NOMO-1 (cell line): ENCODE data around the gene IFI30.

Experiments used
- DNase-seq, 2 experiments: peaks; one replicate each; lab custom pipeline; 2025; ENCODE audit not compliant: unreplicated experiment in 2 of 2; lab: John Stamatoyannopoulos, UW

The IFI30 gene

DNA sequence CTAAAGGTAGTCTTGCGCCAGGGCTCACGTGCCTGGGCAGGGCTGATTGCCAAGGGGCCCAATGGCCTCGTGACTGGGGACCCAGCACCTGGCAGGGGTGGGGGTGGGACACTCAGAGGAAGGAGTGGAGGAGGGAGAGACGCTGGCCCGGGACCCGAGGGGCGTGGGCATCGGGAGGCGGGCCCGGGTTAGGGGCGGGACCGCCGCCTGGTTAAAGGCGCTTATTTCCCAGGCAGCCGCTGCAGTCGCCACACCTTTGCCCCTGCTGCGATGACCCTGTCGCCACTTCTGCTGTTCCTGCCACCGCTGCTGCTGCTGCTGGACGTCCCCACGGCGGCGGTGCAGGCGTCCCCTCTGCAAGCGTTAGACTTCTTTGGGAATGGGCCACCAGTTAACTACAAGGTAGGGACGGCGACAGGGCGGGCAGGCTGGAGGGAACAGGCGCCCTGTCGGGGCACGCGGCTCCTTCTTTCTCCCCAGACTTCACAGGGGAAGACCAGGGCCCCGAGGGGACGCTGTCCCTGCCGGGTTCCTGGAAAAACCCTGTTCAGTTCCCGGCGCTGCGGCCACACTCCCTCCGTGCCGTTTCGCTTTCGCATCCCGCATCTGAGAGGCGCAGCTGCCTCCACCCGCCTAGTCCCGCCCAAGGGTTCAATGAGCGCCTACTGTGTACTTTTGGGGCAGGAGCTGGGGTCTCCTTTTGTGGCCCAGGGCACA lies at the start of gene IFI30:
Gene IFI30 (plus strand): TSS at position 242 of the 717 bp plus-strand sequence. CDS start 29 bp downstream, at position 271.
- peak; percentile 56 to 72 for DNase-seq

DNA sequence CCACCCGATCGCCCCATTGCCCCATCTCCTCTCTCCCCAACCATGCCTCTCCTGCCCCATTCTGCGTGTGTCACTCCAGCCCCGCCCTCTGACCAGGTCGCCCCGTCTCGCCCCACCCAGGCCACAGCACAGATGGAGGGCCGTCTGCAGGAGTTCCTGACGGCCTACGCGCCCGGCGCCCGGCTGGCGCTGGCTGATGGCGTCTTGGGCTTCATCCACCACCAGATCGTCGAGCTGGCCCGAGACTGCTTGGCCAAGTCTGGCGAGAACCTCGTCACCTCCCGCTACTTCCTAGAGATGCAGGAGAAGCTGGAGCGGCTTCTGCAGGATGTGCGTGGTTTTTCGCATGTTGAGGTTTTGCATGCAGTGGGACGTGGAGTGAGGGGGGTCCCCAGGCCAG lies 49.8 kb upstream of the IFI30 start:
- DNase-seq = no peak

- no peak for DNase-seq
These were observed 47.5 kb upstream of the IFI30 start for GRCh38 chr19:18126097-18126496.

DNA sequence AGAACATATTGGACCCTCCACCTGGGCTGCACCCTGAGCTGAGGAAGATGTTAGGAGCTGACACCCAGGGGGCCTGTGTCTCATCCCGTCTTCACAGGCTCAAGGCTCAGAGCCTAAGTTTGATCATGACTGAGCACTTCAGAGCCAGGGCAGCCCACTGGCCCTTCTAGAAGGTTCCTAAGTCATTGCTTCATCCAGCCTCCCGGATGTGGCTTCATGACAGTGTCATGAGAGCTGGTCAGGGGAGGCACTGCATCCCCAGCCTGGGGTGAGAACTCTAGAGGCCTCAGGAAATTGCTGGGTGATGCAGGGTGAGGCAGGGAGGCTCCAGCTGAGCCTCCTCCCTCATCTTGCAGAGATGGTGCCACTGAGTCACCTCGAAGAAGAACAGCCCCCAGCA lies 45.6 kb upstream of the IFI30 start:
- peak; percentile 45 to 47 for DNase-seq

GRCh38 chr19:18128805-18129204 lies 44.8 kb upstream of the IFI30 start:
- no peak for DNase-seq

DNA sequence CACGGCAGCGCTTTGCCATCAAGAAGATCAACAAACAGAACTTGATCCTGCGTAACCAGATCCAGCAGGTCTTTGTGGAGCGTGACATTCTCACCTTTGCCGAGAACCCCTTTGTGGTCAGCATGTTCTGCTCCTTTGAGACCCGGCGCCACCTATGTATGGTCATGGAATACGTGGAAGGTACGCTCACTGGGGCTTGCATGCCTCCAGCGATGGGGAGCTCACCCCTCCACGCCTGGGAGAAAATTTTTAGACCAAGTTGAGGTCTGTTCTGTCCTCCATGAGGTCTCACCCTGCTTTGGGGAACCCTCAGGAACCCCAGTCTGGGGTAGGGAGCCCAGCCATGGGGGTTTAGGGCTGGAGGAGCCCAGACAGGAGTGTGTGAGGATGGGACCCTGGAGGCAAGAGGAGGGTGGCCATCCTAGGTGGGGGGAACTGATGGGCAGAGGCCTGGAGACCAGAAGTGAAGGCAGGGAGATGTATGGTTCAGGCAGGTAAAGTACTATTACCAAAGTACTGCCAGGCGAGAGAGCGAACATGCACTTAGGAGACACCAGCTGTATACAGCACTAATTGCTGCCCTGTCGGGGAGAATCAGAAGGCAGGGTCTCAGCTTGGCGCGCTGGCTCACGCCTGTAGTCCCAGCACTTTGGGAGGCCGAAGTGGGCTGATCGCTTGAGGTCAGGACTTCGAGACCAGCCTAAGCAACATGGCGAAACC lies 42.9 kb upstream of the IFI30 start:
- no peak for DNase-seq

GRCh38 chr19:18131841-18132596 lies 41.6 kb upstream of the IFI30 start:
- no peak for DNase-seq

DNA sequence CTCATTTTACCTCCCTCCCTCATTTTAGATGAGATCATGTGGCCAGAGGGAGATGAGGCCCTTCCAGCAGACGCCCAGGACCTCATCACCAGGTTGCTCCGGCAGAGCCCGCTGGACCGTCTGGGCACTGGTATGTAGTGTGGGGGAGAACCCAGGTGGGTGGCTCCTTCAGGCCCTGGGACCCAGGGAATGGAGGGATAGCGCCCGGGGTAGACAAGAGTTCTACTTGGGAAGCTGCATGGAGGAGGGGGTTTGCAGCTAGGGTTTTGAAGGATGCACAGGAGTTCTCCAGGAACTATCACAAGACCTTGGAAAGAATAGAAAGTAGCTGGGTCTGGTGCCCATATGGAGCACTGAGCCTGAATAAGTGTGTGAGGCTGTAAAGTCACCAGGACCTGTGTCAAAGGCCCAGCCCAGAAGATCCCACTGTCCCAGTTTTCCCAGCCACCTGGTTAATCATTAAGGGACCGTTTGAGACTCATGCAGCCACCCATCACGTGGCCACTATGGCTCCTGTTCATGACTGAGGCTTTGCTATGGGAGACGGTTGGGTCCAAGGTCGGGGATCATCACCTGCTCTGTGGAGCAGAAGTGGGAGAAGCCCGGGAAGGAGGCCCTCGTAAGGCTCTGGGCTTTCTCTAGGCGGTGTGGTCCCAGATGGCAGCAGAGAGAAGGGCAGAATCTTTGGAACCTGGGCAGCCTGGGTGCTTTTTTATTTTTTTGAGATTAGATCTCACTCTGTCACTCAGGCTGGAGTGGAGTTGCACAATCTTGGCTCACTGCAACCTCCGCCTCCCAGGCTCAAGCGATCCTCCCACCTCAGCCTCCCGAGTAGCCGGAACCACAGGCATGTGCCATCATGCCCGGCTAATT lies 37.7 kb upstream of the IFI30 start:
- no peak for DNase-seq

DNA sequence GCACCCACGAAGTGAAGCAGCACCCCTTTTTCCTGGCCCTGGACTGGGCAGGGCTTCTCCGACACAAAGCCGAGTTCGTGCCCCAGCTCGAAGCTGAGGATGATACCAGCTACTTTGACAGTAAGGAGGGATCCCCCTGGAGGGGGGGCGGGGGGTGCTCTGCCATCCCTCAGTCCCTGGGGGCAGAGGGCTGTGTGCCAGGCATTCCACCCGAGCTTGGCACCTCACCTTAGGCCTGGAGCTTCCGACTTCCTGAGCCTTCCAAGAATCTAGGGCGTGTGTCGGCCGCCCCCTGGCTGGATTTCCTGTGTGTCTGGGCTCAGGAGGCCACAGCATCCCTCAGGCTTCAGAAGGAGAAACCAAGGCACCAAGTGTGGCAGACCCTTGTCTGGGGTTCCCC lies 36.4 kb upstream of the IFI30 start:
- no peak for DNase-seq

DNA sequence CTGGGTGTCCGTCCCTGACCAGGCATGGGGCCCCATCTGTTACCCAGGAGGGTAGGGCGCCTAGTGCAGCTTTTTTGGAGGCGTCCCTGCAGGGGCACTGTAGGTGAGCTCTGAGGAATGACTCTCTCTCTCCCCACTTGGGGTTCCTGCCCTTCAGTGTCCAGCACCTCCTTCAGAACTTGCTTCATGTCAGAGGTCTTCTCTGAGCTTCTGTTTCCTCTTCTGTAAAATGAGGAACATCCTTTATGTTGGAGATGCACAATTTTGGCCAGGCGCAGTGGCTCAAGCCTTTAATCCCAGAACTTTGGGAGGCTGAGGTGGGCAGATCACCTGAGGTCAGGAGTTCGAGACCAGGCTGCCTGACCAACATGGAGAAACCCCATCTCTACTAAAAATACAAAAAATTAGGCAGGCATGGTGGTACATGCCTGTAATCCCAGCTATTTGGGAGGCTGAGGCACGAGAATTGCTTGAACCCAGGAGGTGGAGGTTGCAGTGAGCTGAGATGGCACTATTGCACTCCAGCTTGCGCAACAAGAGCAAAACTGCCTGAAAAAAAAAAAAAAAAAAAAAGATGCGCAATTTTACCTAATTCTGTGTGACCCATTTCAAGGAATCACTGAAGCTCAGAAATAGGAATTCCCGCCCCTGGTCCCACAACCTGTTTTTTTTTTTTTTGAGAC lies 35.8 kb upstream of the IFI30 start:
- DNase-seq = no peak

- DNase-seq = no peak
These were observed 33.1 kb upstream of the IFI30 start for GRCh38 chr19:18140473-18140872.

GRCh38 chr19:18141031-18141430 lies 32.6 kb upstream of the IFI30 start:
- no peak for DNase-seq

- DNase-seq = no peak
These were observed 29.7 kb upstream of the IFI30 start for GRCh38 chr19:18143902-18144301.

- no peak for DNase-seq
These were observed 29.3 kb upstream of the IFI30 start for GRCh38 chr19:18144361-18144760.

GRCh38 chr19:18144906-18145305 lies 28.7 kb upstream of the IFI30 start:
- DNase-seq = no peak

DNA sequence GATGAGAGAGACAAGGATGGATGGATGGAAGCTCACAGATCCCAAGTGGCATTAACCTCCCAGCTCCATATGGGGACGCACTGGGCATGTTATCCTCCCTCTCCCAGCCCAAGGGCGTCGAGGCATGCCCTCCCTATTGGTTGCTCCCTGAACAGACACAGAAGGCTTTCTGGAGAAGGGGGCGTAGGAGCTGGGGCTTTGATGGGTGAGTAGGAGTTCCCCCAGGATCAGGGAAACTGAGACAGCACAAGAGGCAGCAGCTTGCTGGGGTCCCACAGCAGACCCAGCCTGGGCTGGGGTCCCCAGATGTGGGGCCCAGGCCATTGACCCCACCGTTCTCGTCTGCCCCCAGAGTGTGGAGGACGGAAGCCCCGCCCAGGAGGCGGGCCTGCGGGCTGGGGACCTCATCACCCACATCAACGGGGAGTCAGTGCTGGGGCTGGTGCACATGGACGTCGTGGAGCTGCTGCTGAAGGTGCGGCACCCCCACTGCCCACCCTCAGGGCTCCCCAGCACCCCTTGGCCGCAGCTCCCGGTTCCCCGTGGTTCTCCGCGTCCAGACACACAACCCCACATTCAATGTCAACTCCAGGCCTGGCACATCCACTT lies 28.1 kb upstream of the IFI30 start:
- no peak for DNase-seq

DNA sequence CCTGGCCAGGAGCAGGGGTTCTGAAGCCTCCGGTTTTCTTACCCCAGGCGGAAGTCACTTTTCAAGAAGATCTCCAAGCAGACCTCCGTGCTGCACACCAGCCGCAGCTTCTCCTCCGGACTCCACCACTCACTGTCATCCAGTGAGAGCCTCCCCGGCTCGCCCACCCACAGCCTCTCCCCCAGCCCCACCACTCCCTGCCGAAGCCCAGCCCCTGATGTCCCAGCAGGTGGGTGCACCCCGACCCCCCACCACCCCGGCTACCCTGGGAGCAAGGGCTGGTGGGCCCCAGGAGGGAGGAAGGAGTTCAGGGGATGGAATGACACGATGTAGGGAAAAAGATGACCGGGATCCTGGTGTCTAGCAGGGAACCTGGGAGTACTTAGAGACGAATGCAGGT lies 26.2 kb upstream of the IFI30 start:
- DNase-seq = no peak

DNA sequence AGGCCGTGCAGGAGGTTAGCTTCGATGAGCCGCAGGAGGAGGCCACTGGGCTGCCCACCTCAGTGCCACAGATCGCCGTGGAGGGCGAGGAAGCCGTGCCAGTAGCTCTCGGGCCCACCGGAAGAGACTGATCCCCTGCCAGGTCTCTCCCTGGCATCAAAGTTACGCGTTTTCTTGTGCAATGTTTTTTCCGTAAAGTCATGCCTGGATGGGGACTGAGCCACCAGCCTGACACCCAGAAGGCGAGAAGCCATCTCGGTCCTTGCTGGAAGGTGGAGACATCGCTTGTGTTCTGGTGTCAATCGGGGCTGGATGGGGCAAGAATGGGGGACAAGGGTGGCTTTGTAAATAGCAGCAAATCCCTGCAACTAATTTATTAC lies 24.0 kb upstream of the IFI30 start:
- DNase-seq = no peak

DNA sequence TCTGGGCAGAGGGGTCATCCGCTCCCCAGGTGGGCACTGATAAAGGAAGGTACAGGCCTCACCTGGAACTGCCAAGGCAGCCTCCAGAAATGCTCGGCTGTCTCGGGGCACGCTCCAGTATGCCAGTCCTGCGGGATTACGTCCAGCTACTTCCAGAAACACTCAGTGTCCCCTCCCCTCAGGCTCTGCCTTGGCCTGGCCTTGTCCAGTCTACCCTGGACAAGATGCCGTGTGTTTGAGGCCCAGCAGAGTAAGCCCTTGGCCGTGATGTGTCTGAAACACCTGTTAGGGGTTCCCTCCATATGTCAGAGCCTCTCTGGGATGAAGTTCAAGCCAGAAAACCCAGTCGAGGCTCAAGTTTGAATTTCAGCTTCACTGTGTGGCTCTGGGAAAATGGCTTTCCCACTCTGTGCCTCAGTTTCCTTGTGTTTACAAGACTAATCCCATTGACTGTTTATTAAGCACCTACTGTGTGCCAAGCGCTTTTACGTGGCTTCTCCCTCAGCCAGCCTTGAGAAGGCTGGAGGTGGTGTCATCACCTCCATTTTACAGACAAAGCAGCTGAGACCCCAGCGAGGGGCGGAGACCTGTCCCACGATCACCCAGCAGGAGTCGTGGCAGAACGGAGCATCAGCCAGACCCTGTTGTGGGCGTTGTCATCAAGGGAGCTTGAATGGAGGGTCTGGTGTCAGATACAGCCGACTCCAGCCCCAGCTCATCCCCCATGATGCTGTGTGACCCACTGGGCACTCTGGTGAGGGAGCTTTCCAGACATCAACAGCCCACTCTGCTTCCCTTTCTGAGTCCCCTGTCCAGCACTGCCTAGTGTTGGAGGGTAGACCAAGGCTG lies 22.6 kb upstream of the IFI30 start:
- DNase-seq = no peak
